ENCODE results near the gene RAPGEF6.

DNA sequence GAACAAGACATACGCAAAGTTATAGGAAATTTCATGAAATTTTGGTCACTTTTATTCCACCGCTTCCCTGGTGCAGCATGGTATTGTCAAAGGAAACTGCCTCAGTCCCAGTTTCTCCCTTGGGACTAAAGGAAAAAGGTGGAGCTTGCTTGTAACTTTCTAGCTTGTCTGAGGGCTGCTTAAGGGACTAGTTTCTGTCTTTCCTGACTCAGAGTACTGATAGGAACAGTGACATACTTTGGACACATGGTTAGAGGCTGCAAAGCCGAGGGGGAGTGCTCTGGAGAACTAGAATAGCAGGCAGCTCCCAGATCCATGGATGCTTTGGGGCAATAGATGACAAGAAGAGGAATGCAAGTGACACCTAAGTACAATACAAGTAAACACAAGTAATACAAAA, 234.4 kb downstream of the RAPGEF6 start:
- TF ChIP-seq POLR2AphosphoS5 (IDR thresholded peaks at IDR 0.05; ENCODE audit: low read depth) (no peak), CTCF (IDR thresholded peaks at IDR 0.05; ENCODE audit: insufficient read depth, low read length) (no peak), GABPA (IDR thresholded peaks at IDR 0.05; ENCODE audit: low read depth) (no peak)
- TF ChIP-seq, protein P1, sequence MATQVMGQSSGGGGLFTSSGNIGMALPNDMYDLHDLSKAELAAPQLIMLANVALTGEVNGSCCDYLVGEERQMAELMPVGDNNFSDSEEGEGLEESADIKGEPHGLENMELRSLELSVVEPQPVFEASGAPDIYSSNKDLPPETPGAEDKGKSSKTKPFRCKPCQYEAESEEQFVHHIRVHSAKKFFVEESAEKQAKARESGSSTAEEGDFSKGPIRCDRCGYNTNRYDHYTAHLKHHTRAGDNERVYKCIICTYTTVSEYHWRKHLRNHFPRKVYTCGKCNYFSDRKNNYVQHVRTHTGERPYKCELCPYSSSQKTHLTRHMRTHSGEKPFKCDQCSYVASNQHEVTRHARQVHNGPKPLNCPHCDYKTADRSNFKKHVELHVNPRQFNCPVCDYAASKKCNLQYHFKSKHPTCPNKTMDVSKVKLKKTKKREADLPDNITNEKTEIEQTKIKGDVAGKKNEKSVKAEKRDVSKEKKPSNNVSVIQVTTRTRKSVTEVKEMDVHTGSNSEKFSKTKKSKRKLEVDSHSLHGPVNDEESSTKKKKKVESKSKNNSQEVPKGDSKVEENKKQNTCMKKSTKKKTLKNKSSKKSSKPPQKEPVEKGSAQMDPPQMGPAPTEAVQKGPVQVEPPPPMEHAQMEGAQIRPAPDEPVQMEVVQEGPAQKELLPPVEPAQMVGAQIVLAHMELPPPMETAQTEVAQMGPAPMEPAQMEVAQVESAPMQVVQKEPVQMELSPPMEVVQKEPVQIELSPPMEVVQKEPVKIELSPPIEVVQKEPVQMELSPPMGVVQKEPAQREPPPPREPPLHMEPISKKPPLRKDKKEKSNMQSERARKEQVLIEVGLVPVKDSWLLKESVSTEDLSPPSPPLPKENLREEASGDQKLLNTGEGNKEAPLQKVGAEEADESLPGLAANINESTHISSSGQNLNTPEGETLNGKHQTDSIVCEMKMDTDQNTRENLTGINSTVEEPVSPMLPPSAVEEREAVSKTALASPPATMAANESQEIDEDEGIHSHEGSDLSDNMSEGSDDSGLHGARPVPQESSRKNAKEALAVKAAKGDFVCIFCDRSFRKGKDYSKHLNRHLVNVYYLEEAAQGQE (IDR thresholded peaks at IDR 0.05; ENCODE audit: insufficient replicate concordance, low read depth), result no peak
